Epithelial cell of proximal tubule (primary cell): ENCODE measurements around the gene APBB1IP. TPM values are rescaled to one million over a fixed set of nuclear protein-coding genes. Genes with fewer than 3 reads are reported as not detected.
"Not testable (repeated sequence)": the region's sequence is repeated elsewhere in the genome, so short reads cannot be mapped to it uniquely, and the experiment has no call there.

Experiments
- DNase-seq: peaks from one replicate; pipeline ENCODE4 v3.0.0-alpha.2; 2011; ENCODE audit warnings: low read depth
- H3K4me3 ChIP-seq: 2 replicates; pipeline ENCODE4 v1.5.1; 2011; ENCODE audit warnings: low read depth, mild to moderate bottlenecking, low read length
- CTCF ChIP-seq: conservative IDR thresholded peaks from 2 replicates; pipeline ENCODE4 v1.5.1; 2012; ENCODE audit warnings: low read depth, mild to moderate bottlenecking, low read length
- total RNA-seq: library from RNA; depleted of rRNA; stranded (reverse); fragments of >200 nt; gene quantifications from 2 replicates; pipeline ENCODE4 v1.2.3, GENCODE V29; 2015

APBB1IP gene
- total RNA-seq, 1 donor from 2014 or later: 1.6 TPM

DNA sequence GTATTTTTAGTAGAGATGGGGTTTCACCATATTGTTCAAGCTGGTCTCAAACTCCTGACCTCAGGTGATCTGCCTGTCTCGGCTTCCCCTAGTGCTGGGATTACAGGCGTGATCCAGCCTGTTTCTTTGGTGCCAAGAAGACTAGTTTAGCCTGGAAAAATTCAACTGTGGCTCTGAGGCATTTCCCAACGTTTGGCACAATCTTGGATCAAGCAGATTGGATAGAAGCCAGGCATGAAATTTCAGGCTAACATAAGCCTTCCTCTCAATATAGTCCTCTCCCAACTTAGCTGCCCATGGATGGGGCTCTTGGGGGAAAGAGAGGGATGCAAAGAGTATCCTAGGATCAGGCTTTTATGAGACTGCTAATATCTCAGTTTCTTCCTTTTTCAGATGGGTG is 53.8 kb downstream of the APBB1IP start:
- TF ChIP-seq CTCF: no peak
- no peak for DNase-seq
- H3K4me3 ChIP-seq: no peak overlapping the region

- H3K4me3 ChIP-seq, DNase-seq: not testable (repeated sequence)
Measured at GRCh38 chr10:26492725-26493124, 54.6 kb downstream of the APBB1IP start.

GRCh38 chr10:26494018-26494417 is 55.9 kb downstream of the APBB1IP start:
- H3K4me3 ChIP-seq: no peak overlapping the region
- TF ChIP-seq CTCF: no peak
- peak; percentile 70 for DNase-seq

DNA sequence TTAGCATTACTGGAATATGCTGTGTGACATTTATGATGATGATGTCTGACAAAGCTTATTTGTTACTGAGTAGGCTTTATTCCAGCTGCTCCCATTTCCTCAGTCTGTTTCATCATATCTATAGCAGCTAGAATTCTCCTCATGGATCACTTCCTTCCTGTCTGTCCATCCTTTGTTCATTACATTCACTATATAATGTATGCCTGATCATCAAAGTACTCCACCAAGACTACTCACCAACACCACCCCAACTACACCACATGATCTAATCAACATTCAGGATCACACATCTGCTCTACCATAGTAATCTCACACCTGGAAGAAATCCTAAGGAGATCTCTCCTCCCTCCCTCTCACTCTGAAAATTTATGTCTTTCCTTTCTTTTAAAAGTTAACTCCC is 61.3 kb downstream of the APBB1IP start:
- TF ChIP-seq CTCF: no peak
- no peak overlapping the region for H3K4me3 ChIP-seq
- no peak for DNase-seq

DNA sequence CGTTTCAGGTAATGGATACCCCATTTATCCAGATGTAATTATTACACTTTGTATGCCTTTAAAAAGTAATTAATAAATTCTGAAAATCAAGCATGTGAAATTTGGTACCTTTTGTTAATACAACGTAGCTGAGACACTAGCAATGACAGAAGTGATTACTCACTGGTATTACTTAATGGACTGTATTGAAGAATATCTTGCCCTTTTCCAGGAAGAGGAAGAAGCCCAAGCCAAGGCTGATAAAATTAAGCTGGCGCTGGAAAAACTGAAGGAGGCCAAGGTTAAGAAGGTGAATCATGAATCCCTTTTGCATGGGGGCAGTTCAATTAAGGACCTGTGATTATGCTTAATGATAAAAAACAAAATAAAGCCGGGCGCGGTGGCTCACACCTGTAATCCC is 64.8 kb downstream of the APBB1IP start:
- H3K4me3 ChIP-seq: no peak overlapping the region
- TF ChIP-seq CTCF: no peak
- DNase-seq: no peak

DNA sequence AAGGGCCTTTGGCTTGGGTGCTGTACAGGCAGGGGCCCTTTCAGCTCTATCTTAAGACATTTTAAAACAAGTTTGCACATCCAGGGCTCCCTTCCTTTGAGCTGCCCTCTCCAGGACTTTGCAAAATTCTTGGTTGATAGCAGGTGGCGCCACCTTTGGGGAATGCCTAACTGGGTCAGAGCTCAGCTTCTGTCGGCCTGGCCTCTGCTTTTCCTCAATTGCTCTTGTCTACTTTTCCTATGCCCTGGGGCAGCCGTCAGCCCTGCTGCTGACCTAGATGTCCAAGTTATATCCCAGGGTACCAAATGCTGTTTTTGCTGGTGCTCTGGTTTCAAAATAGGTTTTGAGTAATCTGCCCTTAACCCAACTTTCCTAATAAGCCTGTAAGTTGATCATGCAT is 65.8 kb downstream of the APBB1IP start:
- H3K4me3 ChIP-seq: no peak overlapping the region
- no peak for DNase-seq
- peak; percentile 58 for TF ChIP-seq CTCF

GRCh38 chr10:26504429-26504828 is 66.3 kb downstream of the APBB1IP start:
- not testable (repeated sequence) for H3K4me3 ChIP-seq, DNase-seq

DNA sequence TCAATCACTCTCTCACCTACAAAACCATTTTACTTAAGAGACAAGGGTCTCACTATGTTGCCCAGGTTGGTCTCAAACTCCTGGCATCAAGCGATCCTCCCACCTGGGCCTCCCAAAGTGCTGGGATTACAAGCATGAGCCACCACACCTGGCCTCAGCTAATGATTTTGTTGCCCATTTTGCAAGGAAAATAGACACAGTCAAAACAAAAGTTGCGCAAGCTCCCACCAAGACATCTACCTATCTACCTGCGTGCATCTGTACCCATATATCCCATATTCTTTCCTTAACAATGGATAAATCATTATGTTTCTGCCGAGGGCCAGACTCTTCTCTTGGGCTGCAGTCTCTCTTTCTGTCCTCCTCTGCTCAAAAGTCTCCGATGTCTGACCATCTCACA is 67.3 kb downstream of the APBB1IP start:
- no peak for DNase-seq
- H3K4me3 ChIP-seq: no peak overlapping the region
- TF ChIP-seq CTCF: no peak
